Stimulated activated naive CD8-positive, alpha-beta T cell treated with anti-CD3 and anti-CD28 coated beads, Interleukin-15, Interleukin-2, amounts not matched to agents 100 ng/mL and 50 ng/mL, for 24 hours (primary cell): ENCODE results near the gene DMPK.
"Not testable (repeated sequence)": the region's sequence is repeated elsewhere in the genome, so short reads cannot be mapped to it uniquely, and the experiment has no call there.

ENCODE experiments used
- H3K27ac Mint-ChIP-seq: one replicate; pipeline ENCODE4 v1.8.0; 2021; ENCODE audit warnings: mild to moderate bottlenecking, mixed read lengths
- H3K27me3 Mint-ChIP-seq: one replicate; pipeline ENCODE4 v1.8.0; 2021; ENCODE audit warnings: mixed read lengths
- H3K36me3 Mint-ChIP-seq: one replicate; pipeline ENCODE4 v1.8.0; 2021; ENCODE audit warnings: low read depth, mixed read lengths
- H3K4me1 Mint-ChIP-seq: one replicate; pipeline ENCODE4 v1.8.0; 2021; ENCODE audit warnings: low read depth, mixed read lengths
- H3K4me3 Mint-ChIP-seq: one replicate; pipeline ENCODE4 v1.8.0; 2021; ENCODE audit warnings: mild to moderate bottlenecking, mixed read lengths
- H3K9me3 Mint-ChIP-seq: one replicate; pipeline ENCODE4 v1.8.0; 2021; ENCODE audit warnings: mixed read lengths

DMPK gene

GRCh38 chr19:45801603-45802175 is 19.4 kb upstream of the DMPK start:
- H3K27me3 Mint-ChIP-seq: peaks cover 17% of the 10 kb centered on the region
- H3K27ac Mint-ChIP-seq: no peak overlapping the region

GRCh38 chr19:45800070-45800553 is 17.8 kb upstream of the DMPK start:
- H3K27me3 Mint-ChIP-seq: peaks cover 18% of the 10 kb centered on the region
- H3K4me3 Mint-ChIP-seq: no peak overlapping the region
- H3K9me3 Mint-ChIP-seq: no peaks in the 10 kb centered on the region
- H3K27ac Mint-ChIP-seq: no peak overlapping the region
- no peaks in the 10 kb centered on the region for H3K36me3 Mint-ChIP-seq
- peaks cover 5% of the 10 kb centered on the region for H3K4me1 Mint-ChIP-seq

More at GRCh38 chr19:45801603-45802175, 19.4 kb upstream of the DMPK start:
- H3K9me3 Mint-ChIP-seq: no peaks in the 10 kb centered on the region
- peaks cover 5% of the 10 kb centered on the region for H3K4me1 Mint-ChIP-seq
- H3K36me3 Mint-ChIP-seq: no peaks in the 10 kb centered on the region
- H3K4me3 Mint-ChIP-seq: no peak overlapping the region

DNA sequence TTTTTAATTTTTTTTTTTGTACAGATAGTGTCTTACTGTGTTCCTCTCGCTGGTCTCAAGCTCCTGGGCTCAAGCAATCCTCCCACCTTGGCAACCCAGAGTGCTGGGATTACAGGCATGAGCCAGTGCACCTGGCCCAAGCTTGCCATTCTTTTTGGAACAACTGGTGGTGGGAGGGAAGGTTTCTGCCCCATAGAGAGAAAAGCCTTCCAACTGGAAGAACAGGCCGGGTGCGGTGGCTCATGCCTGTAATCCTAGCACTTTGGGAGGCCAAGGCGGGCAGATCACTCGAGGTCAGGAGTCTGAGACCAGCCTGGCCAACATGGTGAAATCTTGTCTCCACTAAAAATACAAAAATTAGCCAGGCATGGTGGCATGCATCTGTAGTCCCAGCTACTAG is 17.3 kb upstream of the DMPK start:
- H3K4me1 Mint-ChIP-seq, H3K36me3 Mint-ChIP-seq, H3K9me3 Mint-ChIP-seq, H3K27ac Mint-ChIP-seq, H3K4me3 Mint-ChIP-seq: not testable (repeated sequence)
- H3K27me3 Mint-ChIP-seq: peaks cover 23% of the 10 kb centered on the region

DNA sequence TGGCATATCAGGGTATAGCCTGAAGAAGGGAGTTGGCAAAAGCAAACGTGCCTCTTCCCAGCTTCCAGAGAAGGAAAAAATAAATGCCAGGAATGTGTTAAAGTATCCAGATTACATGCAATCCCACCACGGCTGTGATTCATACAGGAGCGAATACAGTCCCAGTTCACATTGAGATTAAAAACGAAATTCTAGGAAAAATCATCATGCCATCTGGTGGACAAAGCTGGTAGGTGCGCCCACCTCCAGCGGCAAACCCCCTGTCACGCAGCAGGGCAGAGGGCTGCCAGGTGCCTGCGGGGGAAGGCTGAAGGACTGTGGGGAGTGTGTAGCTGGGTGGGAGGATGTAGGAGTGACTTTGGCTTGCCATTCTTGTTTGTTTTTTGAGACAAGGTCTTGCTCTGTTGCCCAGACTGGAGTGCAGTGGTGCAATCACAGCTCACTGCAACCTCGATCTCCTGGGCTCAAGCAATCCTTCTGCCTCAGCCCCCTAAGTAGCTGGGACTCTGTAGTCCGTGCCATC is 16.8 kb upstream of the DMPK start:
- Mint-ChIP-seq H3K36me3 (no peaks in the 10 kb centered on the region), H3K9me3 (no peaks in the 10 kb centered on the region), H3K27me3 (peaks cover 24% of the 10 kb centered on the region), H3K27ac (no peak overlapping the region), H3K4me3 (no peak overlapping the region), H3K4me1 (peaks cover 5% of the 10 kb centered on the region)

- no peaks in the 10 kb centered on the region for H3K9me3 Mint-ChIP-seq
- H3K4me3 Mint-ChIP-seq: no peak overlapping the region
- peaks cover 28% of the 10 kb centered on the region for H3K27me3 Mint-ChIP-seq
- H3K4me1 Mint-ChIP-seq: peaks cover 38% of the 10 kb centered on the region
- H3K36me3 Mint-ChIP-seq: peaks cover 2% of the 10 kb centered on the region
- H3K27ac Mint-ChIP-seq: no peak overlapping the region
Observed at GRCh38 chr19:45794627-45795026, 12.3 kb upstream of the DMPK start.

GRCh38 chr19:45793876-45794275 is 11.6 kb upstream of the DMPK start:
- H3K27ac Mint-ChIP-seq: no peak overlapping the region
- no peaks in the 10 kb centered on the region for H3K9me3 Mint-ChIP-seq
- H3K4me3 Mint-ChIP-seq: peak overlapping the region; percentile 47
- peaks cover 10% of the 10 kb centered on the region for H3K36me3 Mint-ChIP-seq
- peaks cover 34% of the 10 kb centered on the region for H3K4me1 Mint-ChIP-seq
- H3K27me3 Mint-ChIP-seq: peaks cover 27% of the 10 kb centered on the region

DNA sequence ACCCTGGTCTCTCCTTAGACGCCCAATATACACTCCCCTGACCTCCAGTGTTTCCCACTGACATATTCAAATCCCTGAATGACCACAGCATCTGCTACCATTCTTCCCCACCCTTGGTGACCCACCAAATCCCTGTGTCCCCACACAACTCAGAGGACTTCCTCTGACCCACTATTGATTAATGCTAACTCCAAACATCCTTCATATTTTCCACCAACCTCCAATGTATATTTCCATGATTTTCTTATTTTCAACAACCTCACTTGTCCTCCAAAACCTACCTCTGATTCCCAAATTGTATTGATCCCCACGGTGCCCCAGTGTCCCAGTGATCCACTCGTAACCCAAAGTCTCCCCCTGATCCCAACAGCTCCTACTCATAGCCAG is 10.9 kb upstream of the DMPK start:
- Mint-ChIP-seq H3K27ac (peak overlapping the region; percentile 81), H3K4me1 (peaks cover 33% of the 10 kb centered on the region), H3K4me3 (peak overlapping the region; percentile 76), H3K27me3 (peaks cover 24% of the 10 kb centered on the region), H3K36me3 (peaks cover 17% of the 10 kb centered on the region), H3K9me3 (no peaks in the 10 kb centered on the region)

GRCh38 chr19:45792470-45793177 is 10.3 kb upstream of the DMPK start, which contains the start of gene DMWD:
Gene DMWD, minus strand, starts transcription at chr19:45792845. Its CDS starts 89 bp downstream, at chr19:45792756.
- H3K4me1 Mint-ChIP-seq: peaks cover 33% of the 10 kb centered on the region
- peak within 1 kb of the TSS; percentile 92 for H3K4me3 Mint-ChIP-seq
- H3K36me3 Mint-ChIP-seq: peaks cover 22% of the 10 kb centered on the region
- H3K9me3 Mint-ChIP-seq: no peaks in the 10 kb centered on the region
- peaks cover 20% of the 10 kb centered on the region for H3K27me3 Mint-ChIP-seq
- peak within 1 kb of the TSS; percentile 81 for H3K27ac Mint-ChIP-seq

DNA sequence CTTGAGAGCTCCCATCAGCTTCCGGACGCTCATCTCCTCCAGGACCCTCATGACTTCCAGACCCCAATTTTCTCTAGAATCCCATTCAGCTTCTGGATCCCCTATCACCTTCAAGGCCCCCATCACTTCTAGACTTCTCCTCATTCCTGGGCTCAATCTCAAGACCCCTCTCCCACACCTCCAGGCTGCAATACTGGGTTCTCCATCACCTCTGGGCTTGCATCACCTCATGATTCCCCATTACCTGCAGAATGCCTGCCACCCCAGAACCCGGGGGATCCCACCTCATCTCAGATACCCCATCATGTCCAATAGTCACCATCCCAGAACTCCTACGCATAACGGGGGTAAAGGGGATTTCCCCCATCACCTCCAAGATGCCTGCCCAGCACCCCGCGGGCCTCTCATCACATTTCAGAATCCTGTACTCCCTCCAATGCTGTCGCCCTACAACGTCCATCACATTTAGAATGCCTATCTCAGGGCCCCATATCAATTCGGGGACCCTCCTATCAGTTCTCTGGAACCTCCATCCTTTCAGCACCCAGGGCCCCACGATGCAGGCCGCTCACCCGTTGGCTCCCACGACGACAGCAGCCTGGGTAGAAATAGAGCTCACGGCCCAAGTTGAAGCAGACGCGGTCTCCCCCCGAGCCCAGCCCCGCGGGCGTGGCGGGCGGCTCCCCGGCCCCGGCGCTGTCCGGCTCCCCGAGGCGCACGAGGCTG is 9.6 kb upstream of the DMPK start:
- peaks cover 19% of the 10 kb centered on the region for H3K27me3 Mint-ChIP-seq
- H3K4me3 Mint-ChIP-seq: peak overlapping the region; percentile 92
- peaks cover 29% of the 10 kb centered on the region for H3K36me3 Mint-ChIP-seq
- H3K9me3 Mint-ChIP-seq: no peaks in the 10 kb centered on the region
- peaks cover 33% of the 10 kb centered on the region for H3K4me1 Mint-ChIP-seq
- H3K27ac Mint-ChIP-seq: peak overlapping the region; percentile 60

GRCh38 chr19:45790942-45791341 is 8.7 kb upstream of the DMPK start:
- peak overlapping the region; percentile 59 for H3K27ac Mint-ChIP-seq
- H3K27me3 Mint-ChIP-seq: peaks cover 19% of the 10 kb centered on the region
- H3K9me3 Mint-ChIP-seq: no peaks in the 10 kb centered on the region
- peak overlapping the region; percentile 92 for H3K4me3 Mint-ChIP-seq
- H3K36me3 Mint-ChIP-seq: peaks cover 38% of the 10 kb centered on the region
- H3K4me1 Mint-ChIP-seq: peaks cover 33% of the 10 kb centered on the region

GRCh38 chr19:45789035-45789786 is 6.9 kb upstream of the DMPK start:
- no peak overlapping the region for H3K4me3 Mint-ChIP-seq
- peaks cover 9% of the 10 kb centered on the region for H3K27me3 Mint-ChIP-seq
- H3K9me3 Mint-ChIP-seq: no peaks in the 10 kb centered on the region
- peaks cover 42% of the 10 kb centered on the region for H3K36me3 Mint-ChIP-seq
- H3K4me1 Mint-ChIP-seq: peaks cover 33% of the 10 kb centered on the region
- no peak overlapping the region for H3K27ac Mint-ChIP-seq

DNA sequence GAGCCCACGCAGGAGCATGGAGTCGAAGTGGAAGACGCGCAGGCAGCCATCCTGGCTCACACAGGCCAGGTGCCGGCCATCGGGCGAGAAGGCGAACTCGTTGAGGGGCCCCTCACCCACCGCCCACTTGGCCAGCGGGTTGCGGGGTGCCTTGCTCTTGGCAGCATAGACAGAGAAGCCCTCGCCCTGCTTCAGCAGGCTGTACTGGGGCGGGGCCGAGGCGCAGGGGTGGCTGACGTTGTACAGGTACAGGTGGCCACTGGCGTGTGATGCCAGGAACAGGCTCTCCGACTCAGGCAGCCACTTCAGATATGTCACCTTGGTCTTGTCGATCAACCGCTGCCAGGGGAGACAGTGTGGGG is 4.2 kb upstream of the DMPK start:
- Mint-ChIP-seq H3K27me3 (peaks cover 5% of the 10 kb centered on the region), H3K27ac (no peak overlapping the region), H3K4me1 (peaks cover 13% of the 10 kb centered on the region), H3K4me3 (no peak overlapping the region), H3K36me3 (peaks cover 42% of the 10 kb centered on the region), H3K9me3 (no peaks in the 10 kb centered on the region)

DNA sequence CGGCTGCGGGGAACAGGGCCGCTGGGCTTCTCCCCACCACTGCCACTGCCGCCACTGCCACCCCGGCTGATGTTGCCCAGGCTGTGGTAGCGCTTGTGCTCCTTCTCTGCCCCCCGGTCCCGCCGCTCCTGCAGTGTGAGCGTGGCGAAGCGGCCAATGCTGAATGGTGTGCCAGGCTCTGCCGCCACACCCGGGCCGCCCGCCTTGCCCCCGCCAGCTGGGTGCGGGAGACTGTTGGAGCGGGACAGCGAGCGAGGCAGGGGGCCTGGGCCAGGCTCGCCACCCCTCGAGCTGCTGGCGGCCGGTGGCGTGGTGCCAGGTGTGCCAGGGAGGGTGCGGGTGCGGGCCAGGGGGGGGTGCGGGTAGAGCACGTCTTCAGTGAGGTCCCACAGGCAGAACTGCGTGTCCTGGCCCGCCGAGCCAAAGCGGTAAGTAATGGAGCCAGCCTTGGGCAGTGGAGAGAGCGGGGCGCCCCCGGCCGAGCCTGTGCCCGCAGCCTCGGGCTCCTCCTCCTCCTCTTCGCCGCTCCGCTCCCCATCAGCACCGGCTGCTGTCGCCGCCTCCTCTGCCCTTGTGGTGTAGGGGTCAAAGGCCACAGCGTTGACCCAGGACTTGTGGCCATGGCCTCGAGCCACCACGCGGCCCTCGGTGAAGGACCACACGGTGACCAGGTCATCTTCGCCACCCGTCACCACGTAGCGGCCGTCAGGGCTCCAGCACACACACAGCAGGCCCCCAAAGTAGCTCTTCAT is 3.7 kb upstream of the DMPK start:
- peaks cover 7% of the 10 kb centered on the region for H3K4me1 Mint-ChIP-seq
- H3K9me3 Mint-ChIP-seq: no peaks in the 10 kb centered on the region
- H3K27me3 Mint-ChIP-seq: peaks cover 7% of the 10 kb centered on the region
- H3K4me3 Mint-ChIP-seq: no peak overlapping the region
- H3K36me3 Mint-ChIP-seq: peaks cover 42% of the 10 kb centered on the region
- H3K27ac Mint-ChIP-seq: no peak overlapping the region

DNA sequence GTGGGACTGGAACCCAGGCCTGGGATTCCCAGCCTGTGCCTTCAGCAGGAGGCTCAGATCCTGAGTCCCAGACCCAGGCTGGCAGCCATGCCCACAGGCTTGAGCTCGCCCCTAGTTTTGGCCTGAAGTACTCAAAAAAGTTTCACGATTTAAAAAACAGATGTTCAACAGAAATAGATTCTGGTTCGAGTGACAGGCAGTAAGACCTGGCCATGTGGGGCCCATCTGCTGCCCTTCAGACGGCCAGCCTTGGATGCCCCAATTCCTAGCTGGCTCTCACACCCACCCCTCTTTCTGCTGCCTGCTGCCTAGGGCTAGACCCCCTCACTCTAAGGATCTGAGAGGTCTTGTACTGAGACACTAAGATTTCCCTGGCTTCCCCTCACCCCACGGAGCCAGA is 2.8 kb upstream of the DMPK start:
- H3K9me3 Mint-ChIP-seq: no peaks in the 10 kb centered on the region
- H3K4me3 Mint-ChIP-seq: no peak overlapping the region
- peaks cover 10% of the 10 kb centered on the region for H3K27me3 Mint-ChIP-seq
- peaks cover under 1% of the 10 kb centered on the region for H3K4me1 Mint-ChIP-seq
- peaks cover 42% of the 10 kb centered on the region for H3K36me3 Mint-ChIP-seq
- H3K27ac Mint-ChIP-seq: no peak overlapping the region
